HG02571 (cell line): ENCODE measurements around the gene WTIP.
"Not testable (repeated sequence)": the region's sequence is repeated elsewhere in the genome, so short reads cannot be mapped to it uniquely, and the experiment has no call there.

Experiments
- ATAC-seq: cut with Tn5 transposase; IDR thresholded peaks from one replicate; pipeline ENCODE4 v1.9.1; 2021; ENCODE audit warnings: mild to moderate bottlenecking, moderate library complexity; ENCODE audit not compliant: unreplicated experiment

WTIP gene

DNA sequence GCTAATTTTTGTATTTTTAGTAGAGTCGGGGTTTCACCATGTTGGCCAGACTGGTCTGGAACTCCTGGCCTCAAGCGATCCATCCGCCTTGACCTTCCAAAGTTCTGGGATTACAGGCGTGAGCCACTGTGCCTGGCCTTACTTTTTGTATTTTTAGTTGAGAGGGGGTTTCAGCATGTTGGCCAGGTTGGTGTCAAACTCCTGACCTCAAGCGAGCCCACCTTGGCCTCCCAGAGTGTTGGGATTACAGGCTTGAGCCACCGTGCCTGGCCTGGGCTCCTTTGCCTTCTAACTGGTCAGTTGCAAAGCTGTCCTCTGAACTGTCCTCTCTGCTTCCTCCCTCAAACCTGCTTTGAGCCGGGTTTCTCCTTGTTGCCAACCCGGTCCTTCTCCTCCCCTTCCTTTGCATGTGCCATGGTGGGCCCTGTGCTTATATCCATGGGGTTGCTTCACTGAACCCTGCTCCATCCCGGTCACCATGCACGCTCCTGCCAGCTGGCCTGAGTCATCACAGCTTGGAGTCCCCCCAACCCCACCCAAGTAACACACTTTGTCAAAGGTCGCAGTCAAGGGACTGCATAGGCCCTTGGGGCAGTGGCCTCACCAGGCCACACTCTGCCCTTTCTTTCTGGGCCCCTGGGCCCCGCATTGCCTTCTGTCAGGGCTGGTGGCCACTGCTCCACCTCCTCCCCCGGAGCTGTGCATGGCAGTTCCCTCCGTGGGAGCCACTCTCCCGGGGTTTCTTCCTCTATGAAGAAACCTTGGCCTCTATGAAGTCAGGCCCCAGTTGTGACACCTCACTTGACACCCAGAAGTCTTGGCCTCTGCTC is 21.2 kb downstream of the WTIP start:
- no peak for ATAC-seq

DNA sequence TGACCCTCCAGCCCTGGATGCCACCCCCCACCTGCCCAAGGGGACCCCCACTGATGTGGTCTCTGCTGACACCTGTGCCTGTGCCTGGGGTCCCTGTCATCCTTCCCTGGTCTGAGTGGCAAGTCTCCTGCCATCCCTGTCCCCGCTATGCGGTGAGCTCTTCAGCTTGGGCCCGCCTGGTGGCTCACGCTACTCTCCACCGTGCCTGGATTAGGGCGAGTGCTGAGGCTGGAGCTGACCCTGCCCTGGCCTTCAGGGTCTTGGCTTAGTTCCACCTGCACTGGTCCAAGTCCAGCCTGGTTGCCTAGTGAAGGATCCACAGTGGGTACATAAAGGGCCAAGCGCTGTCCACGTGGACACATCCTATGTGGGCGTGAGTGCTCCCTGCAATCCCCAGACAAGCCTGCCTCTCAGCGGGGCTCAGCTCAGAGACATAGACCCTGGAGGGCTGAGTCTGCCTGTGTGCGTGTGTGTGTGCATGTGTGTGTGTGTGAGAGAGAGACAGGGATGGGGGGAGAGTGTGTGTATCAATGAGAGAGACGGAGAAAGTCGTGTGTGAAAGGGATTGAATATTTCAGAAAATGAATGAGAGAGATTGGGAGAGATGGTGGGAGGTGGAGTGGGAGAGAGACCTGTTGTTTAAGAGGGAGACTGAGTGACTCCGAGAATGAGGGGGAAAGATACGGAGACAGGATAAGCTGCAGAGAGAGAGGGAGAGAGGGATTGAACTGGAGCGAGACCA is 22.1 kb downstream of the WTIP start:
- ATAC-seq = no peak

DNA sequence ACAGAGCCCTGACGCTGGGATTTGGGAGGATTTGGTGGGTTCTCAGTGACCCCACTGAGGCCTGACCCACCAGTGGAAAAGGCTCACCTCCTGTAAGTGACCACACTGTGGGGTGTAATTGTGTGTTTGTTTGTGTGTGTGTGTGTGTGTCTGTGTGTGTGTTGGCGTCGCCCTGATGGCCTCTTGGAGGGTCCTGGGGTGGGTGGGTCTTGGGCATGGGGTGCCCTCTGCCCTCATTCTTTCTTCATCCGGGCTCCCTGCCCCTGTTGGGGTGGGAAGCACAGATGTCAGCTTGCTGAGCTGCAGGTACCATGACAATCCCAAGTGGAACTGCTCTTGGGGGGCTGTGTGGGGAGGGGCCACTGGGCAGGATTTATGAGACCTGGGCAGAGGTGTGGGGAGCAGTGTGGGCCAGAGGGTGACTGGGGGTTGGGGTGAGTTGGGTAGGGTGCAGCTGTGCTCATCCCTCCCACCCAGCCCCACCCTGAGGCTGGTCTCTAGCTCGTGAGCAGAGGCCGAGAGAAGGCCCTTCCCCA is 22.8 kb downstream of the WTIP start:
- ATAC-seq = no peak

GRCh38 chr19:34504809-34505291 is 23.3 kb downstream of the WTIP start:
- ATAC-seq = no peak

GRCh38 chr19:34505321-34506025 is 23.9 kb downstream of the WTIP start:
- ATAC-seq = no peak

DNA sequence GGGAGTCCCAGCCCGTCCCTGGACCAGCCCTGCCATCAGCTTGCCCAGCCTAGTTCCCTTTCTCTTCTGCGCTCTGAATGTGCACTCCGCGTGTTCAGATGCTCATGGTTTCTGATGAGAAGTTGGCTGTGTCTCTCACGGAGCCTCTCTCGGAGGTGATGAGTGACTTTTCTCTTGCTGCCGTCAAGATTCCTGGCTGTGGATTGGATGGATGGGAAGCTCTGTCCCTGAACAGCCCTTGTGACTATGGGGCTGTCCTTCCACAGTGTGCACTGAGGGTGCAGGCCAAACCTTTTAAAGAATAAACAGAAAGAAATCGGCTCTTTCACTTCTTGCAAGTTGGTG is 24.4 kb downstream of the WTIP start:
- ATAC-seq = no peak

DNA sequence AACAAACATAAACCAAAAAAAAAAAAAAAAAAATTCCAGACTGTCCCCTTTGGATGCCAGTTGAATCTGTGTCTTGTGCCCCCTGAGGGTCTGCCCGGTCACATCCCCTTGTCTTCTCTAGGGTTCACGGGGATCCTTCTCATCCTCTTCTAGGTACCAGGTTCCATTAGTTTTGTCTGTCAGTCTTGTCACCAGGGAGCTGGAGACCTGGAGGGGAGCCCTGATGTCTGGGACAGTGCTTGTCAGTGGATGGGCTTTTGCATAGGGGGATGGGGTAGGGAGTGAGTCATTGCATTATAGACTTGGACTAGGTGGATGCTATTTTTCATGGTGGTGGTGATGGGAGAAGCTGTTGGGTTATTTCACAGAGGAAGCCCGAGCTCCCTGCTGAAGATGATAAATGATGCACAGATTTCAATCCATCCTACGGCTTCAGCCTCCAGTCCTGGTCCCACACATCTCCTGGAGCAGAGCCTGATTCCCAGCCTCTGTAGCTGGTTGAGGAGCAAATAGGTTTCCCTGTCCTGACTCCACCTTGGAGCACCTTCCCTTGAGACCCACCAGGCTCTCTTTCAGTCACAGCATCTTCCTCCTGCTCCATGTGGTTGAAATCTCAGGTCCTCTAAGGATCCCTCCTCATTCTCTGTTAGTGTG is 26.0 kb downstream of the WTIP start:
- ATAC-seq = no peak

DNA sequence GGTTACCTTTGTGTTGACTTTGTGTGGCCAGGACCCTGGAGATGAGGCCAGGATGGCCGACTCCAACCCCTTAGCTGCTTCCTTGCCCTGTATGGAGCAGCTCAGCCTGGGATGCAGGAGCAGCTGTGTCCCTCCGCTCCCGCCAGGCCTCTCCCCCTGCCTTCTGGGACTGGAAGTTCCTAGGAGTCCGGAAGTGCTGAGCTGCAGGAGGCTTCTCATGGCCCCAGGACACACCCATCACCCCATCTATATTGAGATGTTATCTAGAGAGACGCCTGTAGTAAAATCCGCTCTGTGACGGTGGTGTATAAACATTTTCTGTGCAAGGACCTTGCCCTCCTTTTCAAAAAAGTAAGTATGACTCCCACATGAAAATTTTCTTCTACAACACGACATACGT is 27.0 kb downstream of the WTIP start:
- no peak for ATAC-seq

DNA sequence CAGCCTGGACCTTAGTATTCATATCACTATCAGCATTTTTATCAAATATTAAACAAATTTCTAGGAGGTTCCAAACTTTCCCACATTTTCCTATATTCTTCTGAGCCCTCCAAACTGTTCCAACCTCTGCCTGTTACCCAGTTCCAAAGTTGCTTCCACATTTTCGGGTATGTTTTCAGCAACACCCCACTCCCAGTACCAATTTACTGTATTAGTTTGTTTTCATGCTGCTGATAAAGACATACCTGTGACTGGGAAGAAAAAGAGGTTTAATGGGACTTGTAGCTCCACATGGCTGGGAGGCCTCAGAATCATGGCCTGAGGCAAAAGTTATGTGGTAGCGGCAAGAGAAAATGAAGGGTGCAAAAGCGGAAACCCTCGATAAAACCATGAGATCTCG is 29.3 kb downstream of the WTIP start:
- not testable (repeated sequence) for ATAC-seq

DNA sequence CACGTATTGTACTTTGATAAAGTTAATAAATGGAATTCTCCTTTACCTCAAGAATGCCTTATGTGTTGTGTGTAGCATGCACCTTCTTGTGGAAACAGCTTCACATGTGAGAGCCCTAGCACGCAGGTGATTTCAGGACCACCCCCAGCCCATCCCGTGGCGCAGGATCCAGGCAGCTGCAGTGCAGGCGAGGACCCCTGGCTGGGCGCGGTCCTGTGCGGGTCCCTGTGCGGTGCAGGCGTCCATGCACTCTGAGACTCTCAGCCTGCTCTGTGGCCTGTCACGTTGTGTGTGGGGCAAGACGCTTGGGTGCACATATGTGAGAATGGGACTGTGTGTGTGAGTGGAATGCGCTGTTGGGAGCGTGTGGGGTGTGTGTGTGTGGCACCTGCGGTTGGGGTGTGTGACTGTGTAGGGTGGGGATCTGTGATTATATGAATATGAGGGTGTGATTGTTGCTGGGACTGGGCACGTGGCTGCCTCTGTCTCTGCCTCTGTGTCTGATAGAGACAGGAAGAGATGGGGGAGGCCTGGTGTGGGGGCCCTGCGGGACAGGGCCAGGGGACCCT is 30.8 kb downstream of the WTIP start:
- no peak for ATAC-seq

DNA sequence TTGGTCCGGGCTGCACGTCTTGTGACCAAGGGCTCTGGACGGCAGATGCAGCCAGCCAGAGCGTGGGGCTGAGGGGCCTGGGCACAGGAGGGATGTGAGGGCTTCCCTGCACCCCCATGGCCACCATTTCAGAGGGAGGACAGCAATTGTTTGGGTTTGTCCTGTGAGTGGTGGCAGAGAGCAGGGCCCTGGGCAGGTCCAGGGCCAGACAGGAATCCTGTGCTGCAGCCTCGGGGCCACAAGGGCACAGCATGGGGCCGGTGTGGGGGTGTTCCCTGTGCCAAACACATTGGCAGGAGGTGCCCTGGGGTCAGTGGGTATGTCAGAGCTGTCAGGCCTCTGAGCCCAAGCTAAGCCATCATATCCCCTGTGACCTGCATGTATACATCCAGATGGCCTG is 32.2 kb downstream of the WTIP start:
- no peak for ATAC-seq

- ATAC-seq = no peak
These were observed 38.0 kb downstream of the WTIP start for GRCh38 chr19:34519602-34520001.

- no peak for ATAC-seq
These were observed 41.9 kb downstream of the WTIP start for GRCh38 chr19:34523408-34523807.

- no peak for ATAC-seq
These were observed 43.4 kb downstream of the WTIP start for GRCh38 chr19:34525001-34525400.

DNA sequence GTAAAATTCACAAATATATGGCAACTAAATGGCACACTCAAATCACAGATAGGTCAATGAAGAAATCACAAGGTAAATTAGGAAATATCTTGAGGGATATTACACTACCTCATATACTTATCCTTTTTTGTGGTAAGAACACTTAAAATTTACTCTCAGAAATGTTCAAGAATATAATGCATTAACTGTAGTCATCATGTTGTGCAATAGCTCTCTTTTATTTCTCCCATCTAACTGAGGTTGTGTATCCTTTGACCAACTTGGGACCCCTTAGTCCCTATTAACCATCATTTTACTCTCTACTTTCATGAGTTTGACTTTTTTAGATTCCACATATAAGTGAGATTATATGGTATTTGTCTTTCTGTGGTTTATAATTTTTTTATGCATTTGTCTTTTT is 52.6 kb downstream of the WTIP start:
- ATAC-seq = no peak

DNA sequence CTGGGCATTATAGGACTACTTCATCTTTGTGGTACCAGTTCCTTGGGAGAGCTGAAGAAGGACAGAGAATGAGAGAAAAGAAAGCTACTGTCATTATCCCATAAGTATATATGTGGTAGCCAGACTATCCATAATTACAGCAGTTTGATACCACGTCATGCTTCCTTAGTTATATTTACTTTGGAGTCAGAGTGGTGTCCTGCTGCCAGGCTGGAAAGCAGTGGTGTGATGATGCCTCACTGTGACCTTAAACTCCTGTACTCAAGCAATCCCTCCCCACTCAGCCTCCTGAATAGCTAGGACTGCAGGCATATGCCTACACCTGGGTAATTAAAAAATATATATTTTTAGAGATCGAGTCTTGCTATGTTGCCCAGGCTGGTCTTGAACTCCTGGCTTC is 57.8 kb downstream of the WTIP start:
- no peak for ATAC-seq

GRCh38 chr19:34540811-34541557 is 59.4 kb downstream of the WTIP start:
- no peak for ATAC-seq

DNA sequence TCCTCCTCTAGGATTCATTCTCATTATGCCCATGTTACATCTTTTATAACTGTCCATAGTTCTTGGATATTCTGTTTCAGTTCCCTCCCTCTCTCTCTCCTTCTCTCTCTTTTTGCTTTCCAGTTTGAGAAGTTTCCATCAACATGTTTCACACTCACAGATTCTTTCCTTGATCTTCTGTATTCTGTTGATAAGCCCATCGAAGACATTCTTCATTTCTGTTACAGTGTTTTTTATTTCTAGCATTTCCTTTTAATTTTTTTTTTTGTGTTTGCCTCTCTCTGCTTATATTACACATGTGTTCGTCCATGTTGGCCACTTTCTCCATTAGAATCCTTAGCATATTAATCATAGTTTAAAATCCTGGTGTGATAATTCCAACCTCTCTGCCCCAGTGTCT is 68.3 kb downstream of the WTIP start:
- ATAC-seq = no peak

- no peak for ATAC-seq
These were observed 73.9 kb downstream of the WTIP start for GRCh38 chr19:34555447-34555846.

DNA sequence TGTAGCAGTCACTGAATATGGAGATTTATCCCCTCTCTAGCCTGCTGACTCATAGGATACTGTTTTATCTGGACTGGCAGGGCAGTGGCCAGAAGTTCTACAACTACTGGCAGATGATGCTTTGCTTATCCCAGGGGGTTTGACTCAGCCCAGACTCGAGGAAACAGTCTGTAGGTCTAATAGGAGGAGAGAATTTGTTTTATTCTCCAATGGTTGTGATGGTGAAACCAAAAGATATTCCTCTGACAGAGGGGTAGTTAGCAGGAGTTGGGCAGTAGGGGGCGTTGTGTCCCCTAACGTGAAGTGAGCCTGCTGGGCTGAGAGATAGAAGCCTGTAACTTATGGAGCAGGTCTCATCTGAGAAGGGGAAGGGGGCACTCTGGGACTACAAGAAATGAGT is 74.9 kb downstream of the WTIP start:
- ATAC-seq = no peak
